Mesothelial cell of epicardium (in vitro differentiated cells): ENCODE results near the gene PIMREG. TPM values are rescaled to one million over a fixed set of nuclear protein-coding genes. Genes with fewer than 3 reads are reported as not detected.

Experiments
- DNase-seq, 2 experiments: peaks; one replicate each; pipeline ENCODE4 v3.0.0; 2021; ENCODE audit warnings: low spot score in 2 of 2; ENCODE audit not compliant: unreplicated experiment in 2 of 2
- H3K27ac Mint-ChIP-seq: 2 replicates; pipeline ENCODE4 v1.8.0; 2021; ENCODE audit warnings: mixed read lengths
- H3K27me3 Mint-ChIP-seq: 2 replicates; pipeline ENCODE4 v1.8.0; 2021; ENCODE audit warnings: low read depth, mixed read lengths
- H3K36me3 Mint-ChIP-seq: 2 replicates; pipeline ENCODE4 v1.8.0; 2021; ENCODE audit warnings: mixed read lengths
- H3K4me1 Mint-ChIP-seq: 2 replicates; pipeline ENCODE4 v1.8.0; 2021; ENCODE audit warnings: mixed read lengths
- H3K4me3 Mint-ChIP-seq: 2 replicates; pipeline ENCODE4 v1.8.0; 2021; ENCODE audit warnings: mild to moderate bottlenecking, moderate library complexity, mixed read lengths
- H3K9me3 Mint-ChIP-seq: 2 replicates; pipeline ENCODE4 v1.8.0; 2021; ENCODE audit warnings: mixed read lengths
- total RNA-seq: library from RNA; stranded (reverse); gene quantifications from 3 replicates; pipeline ENCODE4 v1.2.1, GENCODE V29; 2021
- TF ChIP-seq, protein P1 (sequence below): fragments of 200-600 bp; sonication (generic); IDR thresholded peaks from one replicate; pipeline ENCODE4 v1.5.0; 2021; ENCODE audit warnings: antibody characterized with exemption; ENCODE audit not compliant: unreplicated experiment

The PIMREG gene
- total RNA-seq, 1 donor from 2014 or later: 13.9 TPM

DNA sequence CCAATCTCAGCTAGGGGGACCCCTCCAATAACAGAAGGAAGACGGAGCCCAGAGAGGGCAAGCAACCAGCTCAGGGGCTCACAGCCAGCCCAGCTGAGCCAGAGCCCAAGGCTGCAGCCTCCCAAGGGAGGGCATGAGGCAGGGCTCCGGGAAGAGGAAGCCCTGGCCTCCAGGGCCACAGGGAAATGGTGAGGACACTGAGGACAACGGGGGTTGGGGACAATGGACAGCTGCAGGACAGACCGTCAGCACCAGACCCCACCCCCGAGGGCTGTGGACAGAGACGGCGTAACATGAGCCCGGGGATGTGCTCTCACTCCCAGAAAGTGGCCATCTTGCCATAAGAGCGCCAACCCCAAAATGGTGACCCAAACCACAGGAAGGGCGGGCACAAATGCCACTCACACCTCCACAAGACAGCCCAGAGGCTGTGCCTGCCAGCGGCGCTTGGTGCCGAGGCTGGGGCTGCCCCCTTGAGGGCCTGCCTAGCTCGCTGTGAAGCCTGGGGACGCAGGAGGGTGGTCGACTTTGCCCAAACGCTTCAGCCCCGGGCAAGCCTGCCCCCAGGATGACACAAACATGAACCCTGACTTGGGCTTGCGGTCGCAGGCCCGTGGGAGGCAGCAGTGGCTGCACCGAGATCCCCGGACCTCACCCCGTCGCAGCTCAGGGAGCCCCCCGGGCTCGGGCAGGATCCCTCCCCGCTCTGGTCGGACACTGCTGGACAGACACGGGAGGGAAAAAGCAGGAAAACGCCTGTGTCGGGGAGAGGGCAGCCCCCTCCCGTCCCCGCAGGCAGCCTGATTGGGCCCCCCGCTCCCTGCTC lies 10.5 kb downstream of the PIMREG start:
- H3K9me3 Mint-ChIP-seq: no peaks in the 10 kb centered on the region
- no peak overlapping the region for H3K27ac Mint-ChIP-seq
- H3K36me3 Mint-ChIP-seq: peaks cover under 1% of the 10 kb centered on the region
- peaks cover 1% of the 10 kb centered on the region for H3K4me1 Mint-ChIP-seq
- peak overlapping the region; percentile 50 for H3K4me3 Mint-ChIP-seq
- TF ChIP-seq, protein P1, sequence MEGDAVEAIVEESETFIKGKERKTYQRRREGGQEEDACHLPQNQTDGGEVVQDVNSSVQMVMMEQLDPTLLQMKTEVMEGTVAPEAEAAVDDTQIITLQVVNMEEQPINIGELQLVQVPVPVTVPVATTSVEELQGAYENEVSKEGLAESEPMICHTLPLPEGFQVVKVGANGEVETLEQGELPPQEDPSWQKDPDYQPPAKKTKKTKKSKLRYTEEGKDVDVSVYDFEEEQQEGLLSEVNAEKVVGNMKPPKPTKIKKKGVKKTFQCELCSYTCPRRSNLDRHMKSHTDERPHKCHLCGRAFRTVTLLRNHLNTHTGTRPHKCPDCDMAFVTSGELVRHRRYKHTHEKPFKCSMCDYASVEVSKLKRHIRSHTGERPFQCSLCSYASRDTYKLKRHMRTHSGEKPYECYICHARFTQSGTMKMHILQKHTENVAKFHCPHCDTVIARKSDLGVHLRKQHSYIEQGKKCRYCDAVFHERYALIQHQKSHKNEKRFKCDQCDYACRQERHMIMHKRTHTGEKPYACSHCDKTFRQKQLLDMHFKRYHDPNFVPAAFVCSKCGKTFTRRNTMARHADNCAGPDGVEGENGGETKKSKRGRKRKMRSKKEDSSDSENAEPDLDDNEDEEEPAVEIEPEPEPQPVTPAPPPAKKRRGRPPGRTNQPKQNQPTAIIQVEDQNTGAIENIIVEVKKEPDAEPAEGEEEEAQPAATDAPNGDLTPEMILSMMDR: no peak
- DNase-seq: no peak
- H3K27me3 Mint-ChIP-seq: peaks cover 30% of the 10 kb centered on the region

DNA sequence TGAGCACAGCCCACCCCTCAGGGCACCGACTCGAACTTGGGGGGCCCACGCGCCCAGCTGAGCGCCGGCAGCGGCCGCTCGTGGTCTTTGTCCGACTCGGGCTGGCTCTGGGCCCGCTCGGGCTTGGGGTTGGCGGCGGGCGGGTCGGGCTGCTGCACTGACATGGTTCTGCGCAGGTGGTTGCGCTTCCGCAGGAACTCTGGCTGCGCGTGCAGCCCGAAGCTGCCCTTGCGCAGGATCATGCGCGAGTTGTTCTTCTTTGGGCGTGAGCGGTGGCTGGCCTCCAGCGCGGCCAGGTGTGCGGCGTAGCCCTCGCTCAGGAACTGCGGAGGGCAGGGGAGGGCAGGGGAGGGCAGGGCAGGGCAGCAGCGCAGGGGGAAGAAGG lies 11.1 kb downstream of the PIMREG start:
- peaks cover 1% of the 10 kb centered on the region for H3K4me1 Mint-ChIP-seq
- TF ChIP-seq, protein P1: no peak
- H3K36me3 Mint-ChIP-seq: no peaks in the 10 kb centered on the region
- peaks cover 30% of the 10 kb centered on the region for H3K27me3 Mint-ChIP-seq
- no peak overlapping the region for H3K27ac Mint-ChIP-seq
- no peaks in the 10 kb centered on the region for H3K9me3 Mint-ChIP-seq
- DNase-seq: peak in 1 of 2 experiments; percentile 57
- H3K4me3 Mint-ChIP-seq: peak overlapping the region; percentile 61

DNA sequence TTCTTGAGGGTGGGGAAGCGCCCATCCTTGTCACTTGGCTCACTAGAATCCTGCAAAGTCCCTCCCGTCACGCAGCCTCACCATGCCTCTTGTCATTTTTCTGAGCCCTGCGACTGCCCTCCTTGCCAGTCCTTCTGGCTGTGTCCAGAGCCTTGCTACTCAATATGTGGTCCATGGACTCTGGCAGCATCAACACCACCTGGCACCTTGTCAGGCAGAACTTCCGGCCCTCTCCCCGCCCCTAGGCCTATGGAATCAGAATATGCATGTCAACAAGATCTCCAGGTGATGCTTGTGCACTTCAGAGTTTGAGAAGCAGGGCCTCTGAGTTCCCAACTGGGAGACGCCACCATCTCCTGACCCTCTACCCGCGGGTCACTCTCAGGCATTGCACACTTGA lies 12.1 kb downstream of the PIMREG start:
- Mint-ChIP-seq H3K4me3 (peak overlapping the region; percentile 41), H3K27ac (no peak overlapping the region), H3K9me3 (no peaks in the 10 kb centered on the region), H3K4me1 (peaks cover 1% of the 10 kb centered on the region), H3K27me3 (peaks cover 30% of the 10 kb centered on the region), H3K36me3 (no peaks in the 10 kb centered on the region)
- TF ChIP-seq, protein P1: no peak
- DNase-seq: no peak

DNA sequence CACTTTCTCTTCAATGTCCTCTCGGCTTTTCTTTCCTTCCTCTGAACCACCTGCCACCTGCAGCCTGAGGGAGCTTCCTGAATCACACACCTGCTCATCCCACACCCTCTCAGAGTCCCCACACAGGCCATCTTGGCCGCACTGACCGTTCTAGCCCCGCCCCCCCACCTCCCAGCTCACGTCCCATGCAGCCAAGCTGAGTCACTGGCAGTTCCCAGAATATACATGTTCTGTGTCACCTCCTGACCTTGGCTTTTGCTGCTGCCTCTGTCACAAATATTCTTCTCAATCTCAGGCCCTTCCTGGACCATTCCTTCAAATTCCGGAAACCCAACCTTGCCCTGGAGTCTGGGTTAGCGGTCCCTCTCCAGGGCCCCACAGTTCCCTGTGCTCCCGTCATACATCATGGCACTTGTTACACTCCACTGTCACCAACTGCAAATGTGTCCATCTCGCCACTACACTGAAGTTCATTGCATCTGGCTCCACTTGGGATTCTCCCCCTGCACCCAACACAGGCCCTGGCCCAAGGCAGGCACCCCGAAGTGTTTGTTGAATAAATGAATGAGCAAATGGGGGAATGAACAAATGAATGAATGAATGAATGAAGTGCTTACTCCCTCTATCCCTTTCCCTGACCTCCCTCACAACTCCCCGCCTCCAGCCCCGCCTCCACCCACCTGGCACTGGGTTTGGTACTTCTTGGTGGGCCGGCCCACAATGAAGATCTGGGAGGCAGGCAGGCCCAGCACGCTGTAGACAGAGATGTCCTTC lies 12.8 kb downstream of the PIMREG start:
- Mint-ChIP-seq H3K27me3 (peaks cover 30% of the 10 kb centered on the region), H3K9me3 (no peaks in the 10 kb centered on the region), H3K36me3 (no peaks in the 10 kb centered on the region), H3K27ac (no peak overlapping the region), H3K4me3 (peak overlapping the region; percentile 41), H3K4me1 (peaks cover 1% of the 10 kb centered on the region)
- no peak for DNase-seq
- TF ChIP-seq, protein P1: no peak

DNA sequence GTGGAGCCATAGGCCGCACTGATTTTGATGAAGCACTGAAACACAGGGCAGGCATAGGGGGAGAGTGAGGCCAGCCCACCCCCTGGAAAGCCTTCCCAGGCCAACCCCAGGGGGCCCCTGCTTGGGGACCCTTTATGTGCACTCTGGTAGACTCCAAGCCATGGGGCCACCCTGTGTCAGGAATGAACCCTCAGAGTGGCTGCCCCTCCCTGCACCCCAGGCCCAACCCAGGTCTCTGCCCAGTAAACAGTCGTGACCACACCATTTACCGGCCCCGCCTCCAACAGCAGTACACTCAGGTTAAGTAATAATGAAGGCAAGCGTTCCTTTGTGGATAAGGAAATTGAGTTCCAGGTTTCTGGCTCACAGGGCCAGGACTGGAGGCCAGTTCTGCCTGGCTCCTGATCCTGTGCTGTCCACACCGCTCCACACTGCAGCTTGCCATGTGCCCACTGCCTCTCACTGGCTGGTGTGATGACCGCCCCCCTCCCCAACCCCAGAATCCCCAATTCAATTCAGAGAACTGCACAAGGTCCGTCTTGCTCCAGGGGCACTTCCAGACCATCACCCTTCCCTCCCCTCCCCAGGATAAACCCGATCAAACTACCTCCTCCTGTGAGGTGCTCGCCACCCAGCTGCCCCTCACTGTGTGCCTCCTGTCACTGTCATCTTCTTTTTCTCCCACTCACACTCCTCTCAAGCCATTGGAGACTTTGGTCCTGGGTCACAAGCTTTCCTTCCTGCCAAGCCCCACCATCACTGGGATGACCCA lies 13.6 kb downstream of the PIMREG start:
- DNase-seq: no peak
- Mint-ChIP-seq H3K4me3 (no peak overlapping the region), H3K9me3 (no peaks in the 10 kb centered on the region), H3K27ac (no peak overlapping the region), H3K4me1 (peaks cover 1% of the 10 kb centered on the region), H3K36me3 (no peaks in the 10 kb centered on the region), H3K27me3 (peaks cover 30% of the 10 kb centered on the region)
- TF ChIP-seq, protein P1: no peak
